GM12878 (cell line): ENCODE results near the gene STEAP1B. TPM values are rescaled to one million over a fixed set of nuclear protein-coding genes. Genes with fewer than 3 reads are reported as not detected.

Source experiments
- ATAC-seq: fragments of 200-7000 bp; cut with Tn5 transposase; 3 replicates; pipeline ENCODE4 v1.9.1; 2020; ENCODE audit warnings: mild to moderate bottlenecking, moderate library complexity
- BruUV-seq: library from RNA; stranded (reverse); fragments of 400-500 nt; replicated peaks from 2 replicates; lab custom pipeline; 2021; lab: Mats Ljungman, UMichigan
- CTCF ChIA-PET: fragments of 300-600 bp; sonication (Branson Sonifier 250); formaldehyde crosslinking; extraction: SDS; loops from one replicate; lab custom pipeline; 2021; ENCODE audit warnings: inconsistent platforms; lab: Yijun Ruan, JAX
- POLR2A ChIA-PET: fragments of 350-600 bp; formaldehyde crosslinking; extraction: SDS; loops from one replicate; lab custom pipeline; 2021; ENCODE audit warnings: inconsistent platforms; lab: Charles Lee
- RAD21 ChIA-PET: fragments of 300-600 bp; sonication (Branson Sonifier 250); formaldehyde crosslinking; loops from one replicate; lab custom pipeline; 2023; ENCODE audit warnings: antibody characterized with exemption; ENCODE audit not compliant: unreplicated experiment; lab: Charles Lee
- SMC1A ChIA-PET: fragments of 300-600 bp; sonication (Branson Sonifier 250); formaldehyde crosslinking; loops from one replicate; lab custom pipeline; 2023; ENCODE audit not compliant: unreplicated experiment, uncharacterized antibody; lab: Charles Lee
- DNase-seq: peaks from one replicate; pipeline ENCODE4 v3.0.0-alpha.2; 2011; ENCODE audit warnings: low read depth, low spot score
- FAIRE-seq: peaks from 3 replicates; lab custom pipeline; 2011; peaks lifted over from hg19 to GRCh38; lab: Jason Lieb, UNC
- H2AFZ ChIP-seq: 2 replicates; pipeline ENCODE4 v1.6.0; 2011; ENCODE audit warnings: low read depth, low read length, control low read depth; ENCODE audit not compliant: control insufficient read depth
- H3K27ac ChIP-seq: 2 replicates; pipeline ENCODE4 v1.5.1; 2011; ENCODE audit warnings: control low read depth; ENCODE audit not compliant: control insufficient read depth, insufficient read depth
- H3K27me3 ChIP-seq, 2 experiments: replicated peaks in 1 of 2; 2 replicates each; pipeline versions ENCODE4 v1.6.0 to v1.6.1; 2011; ENCODE audit warnings: low read length in 1 of 2; ENCODE audit not compliant: control insufficient read depth in 2 of 2, insufficient read depth in 2 of 2
- H3K36me3 ChIP-seq, 2 experiments: 2 replicates each; pipeline ENCODE4 v1.5.1; 2011; ENCODE audit warnings: low read length in 1 of 2; ENCODE audit not compliant: control insufficient read depth in 2 of 2, insufficient read depth in 2 of 2
- H3K4me1 ChIP-seq: 2 replicates; pipeline ENCODE4 v1.6.1; 2011; ENCODE audit warnings: mild to moderate bottlenecking, low read length, moderate library complexity, mixed read lengths; ENCODE audit not compliant: control insufficient read depth, insufficient read depth
- H3K4me2 ChIP-seq: 2 replicates; pipeline ENCODE4 v1.6.0; 2011; ENCODE audit warnings: control low read depth; ENCODE audit not compliant: control insufficient read depth, insufficient read depth
- H3K4me3 ChIP-seq: fragments of 200-600 bp; sonication (generic); 2 replicates; pipeline ENCODE4 v1.5.1; 2016
- H3K79me2 ChIP-seq: 2 replicates; pipeline ENCODE4 v1.6.0; 2011; ENCODE audit warnings: low read length; ENCODE audit not compliant: control insufficient read depth, insufficient read depth
- H3K9ac ChIP-seq: 2 replicates; pipeline ENCODE4 v1.8.0; 2011; ENCODE audit warnings: low read length, control low read depth, mixed read lengths; ENCODE audit not compliant: control insufficient read depth, insufficient read depth
- H3K9me3 ChIP-seq: replicated peaks from 3 replicates; pipeline ENCODE4 v1.5.1; 2011; ENCODE audit warnings: mild to moderate bottlenecking, low read length; ENCODE audit not compliant: control insufficient read depth, insufficient read depth
- H4K20me1 ChIP-seq: 2 replicates; pipeline ENCODE4 v1.6.0; 2011; ENCODE audit not compliant: control insufficient read depth, insufficient read depth
- FOS ChIP-seq: IDR thresholded peaks from 3 replicates; pipeline ENCODE4 v1.6.1; 2011; ENCODE audit warnings: borderline replicate concordance; ENCODE audit not compliant: insufficient read length; ENCODE audit errors: extremely low read depth
- HDGF ChIP-seq: fragments of 450-650 bp; IDR thresholded peaks from 2 replicates; pipeline ENCODE4 v1.6.1; 2016; ENCODE audit warnings: antibody characterized with exemption
- IRF4 ChIP-seq: IDR thresholded peaks from 2 replicates; pipeline ENCODE4 v1.6.1; 2011; ENCODE audit warnings: low read depth, low read length
- MEF2B ChIP-seq: fragments of 450-650 bp; IDR thresholded peaks from 2 replicates; pipeline ENCODE4 v1.6.1; 2018; ENCODE audit warnings: mild to moderate bottlenecking, moderate library complexity; ENCODE audit not compliant: partially characterized antibody, poor library complexity, severe bottlenecking
- MYB ChIP-seq: fragments of 150-350 bp; IDR thresholded peaks from 2 replicates; pipeline ENCODE4 v1.6.1; 2014; ENCODE audit warnings: mild to moderate bottlenecking, low read depth, low read length, borderline replicate concordance
- NR2F1 ChIP-seq: fragments of 450-650 bp; conservative IDR thresholded peaks from 2 replicates; pipeline ENCODE4 v1.6.1; 2017; ENCODE audit warnings: mild to moderate bottlenecking
- RAD51 ChIP-seq: fragments of 450-650 bp; IDR thresholded peaks from 2 replicates; pipeline ENCODE4 v1.6.1; 2016; ENCODE audit warnings: moderate library complexity, mild to moderate bottlenecking, inconsistent platforms
- RFX5 ChIP-seq: IDR thresholded peaks from 2 replicates; pipeline ENCODE4 v1.6.1; 2011; ENCODE audit warnings: low read depth, low read length, improper control_type of control experiment
- SRF ChIP-seq, 2 experiments: IDR thresholded peaks; 2 replicates each; pipeline ENCODE4 v1.6.1; 2011; ENCODE audit warnings: low read depth in 2 of 2, low read length in 2 of 2, mild to moderate bottlenecking in 1 of 2, moderate library complexity in 1 of 2
- SUZ12 ChIP-seq: fragments of 200-600 bp; sonication (generic); IDR thresholded peaks from one replicate; pipeline ENCODE4 v1.6.1; 2018; ENCODE audit warnings: antibody characterized with exemption, mild to moderate bottlenecking; ENCODE audit not compliant: unreplicated experiment
- ZZZ3 ChIP-seq: IDR thresholded peaks from 2 replicates; pipeline ENCODE4 v1.6.1; 2011; ENCODE audit warnings: low read depth; ENCODE audit not compliant: control insufficient read depth, insufficient read length
- WGBS: methylation state at CpG from one replicate; pipeline ENCODE4 v1.1.6; 2016; ENCODE audit warnings: low lambda C conversion rate; ENCODE audit not compliant: insufficient replicate concordance, insufficient coverage; ENCODE audit errors: missing lambda C conversion rate; 5-methylcytosine and 5-hydroxymethylcytosine counted together
- in situ Hi-C: fragments of 300-500 bp; cut with MboI; formaldehyde crosslinking; loops from 9 replicates; pipeline ENCODE4 v1.14.3; 2018; ENCODE audit warnings: mixed read lengths
- intact Hi-C: fragments of 100-400 bp; cut with micrococcal nuclease; formaldehyde crosslinking; loops from one replicate; pipeline ENCODE4 v1.14.2; 2022; ENCODE audit not compliant: unreplicated experiment
- polyA plus RNA-seq, 11 experiments: library from polyadenylated mRNA; depleted of rRNA in 4 of 11; unstranded in 6 of 11; stranded (reverse) in 5 of 11; fragments of >200 nt; fragmentation: Nextera tagmentation in 4 of 11; fragmentation: Illumina TruSeq in 1 of 11; extraction: Ambion mirVana in 4 of 11; extraction: Trizol in 1 of 11; gene quantifications; 1 replicate in 1 of 11; 2 replicates in 10 of 11; pipeline versions ENCODE4 v1.2.1 to v1.2.3, GENCODE V29; 2011 to 2016; ENCODE audit warnings: inconsistent platforms in 2 of 11, missing spikeins in 2 of 11, low read depth in 1 of 11
- total RNA-seq, 4 experiments: library from RNA; depleted of rRNA in 3 of 4; stranded (reverse); fragments of >200 nt in 3 of 4; fragmentation: Illumina TruSeq in 1 of 4; extraction: Trizol in 1 of 4; gene quantifications; 2 replicates each; pipeline versions ENCODE4 v1.2.1 to v1.2.3, GENCODE V29; 2013 to 2021
- TF ChIP-seq, protein P1 (sequence below), 3 experiments: IDR thresholded peaks in 2 of 3; conservative IDR thresholded peaks in 1 of 3; 2 replicates each; pipeline ENCODE4 v1.5.1; 2011; ENCODE audit warnings: low read depth in 3 of 3, low read length in 3 of 3, mild to moderate bottlenecking in 3 of 3, control low read depth in 2 of 3, moderate library complexity in 2 of 3, inconsistent platforms in 1 of 3, mixed read lengths in 1 of 3; ENCODE audit not compliant: control insufficient read depth in 2 of 3, insufficient read depth in 1 of 3; ENCODE audit errors: extremely low read depth in 1 of 3
- TF ChIP-seq, protein P2 (sequence below): IDR thresholded peaks from 2 replicates; pipeline ENCODE4 v1.6.1; 2011; ENCODE audit warnings: mild to moderate bottlenecking, low read depth, low read length, moderate library complexity; ENCODE audit not compliant: insufficient replicate concordance
- TF ChIP-seq, protein P3 (sequence below): fragments of 450-650 bp; IDR thresholded peaks from 2 replicates; pipeline ENCODE4 v1.6.1; 2018; ENCODE audit warnings: borderline replicate concordance, mild to moderate bottlenecking; ENCODE audit not compliant: partially characterized antibody

Gene STEAP1B
- total and polyA plus RNA-seq, 10 of the 15 experiments (the other 5 are each of a cell fraction or from before 2014, with no cell fraction given), result 0.14 TPM; not detected in 9

DNA sequence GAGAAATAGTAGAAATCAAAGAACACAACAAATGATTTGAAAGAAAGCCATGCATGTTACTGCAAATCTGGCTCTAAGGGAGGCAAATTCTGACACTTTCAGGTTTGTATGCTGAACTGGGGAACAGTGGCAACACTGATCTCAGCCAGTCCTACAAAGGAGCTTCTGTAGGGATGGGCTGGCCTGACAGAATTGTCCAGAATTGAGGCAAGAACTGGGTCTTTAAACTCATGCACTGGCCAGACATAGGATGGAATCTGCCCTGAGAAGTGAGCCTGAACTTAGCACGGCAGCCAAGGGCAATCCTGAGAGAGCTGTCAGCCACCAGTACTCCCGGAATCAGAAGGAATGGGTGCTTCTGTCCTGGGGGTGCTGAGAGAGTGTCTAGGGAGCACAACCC is 72.1 kb downstream of the STEAP1B start (continued):
- TF ChIP-seq, protein P1, sequence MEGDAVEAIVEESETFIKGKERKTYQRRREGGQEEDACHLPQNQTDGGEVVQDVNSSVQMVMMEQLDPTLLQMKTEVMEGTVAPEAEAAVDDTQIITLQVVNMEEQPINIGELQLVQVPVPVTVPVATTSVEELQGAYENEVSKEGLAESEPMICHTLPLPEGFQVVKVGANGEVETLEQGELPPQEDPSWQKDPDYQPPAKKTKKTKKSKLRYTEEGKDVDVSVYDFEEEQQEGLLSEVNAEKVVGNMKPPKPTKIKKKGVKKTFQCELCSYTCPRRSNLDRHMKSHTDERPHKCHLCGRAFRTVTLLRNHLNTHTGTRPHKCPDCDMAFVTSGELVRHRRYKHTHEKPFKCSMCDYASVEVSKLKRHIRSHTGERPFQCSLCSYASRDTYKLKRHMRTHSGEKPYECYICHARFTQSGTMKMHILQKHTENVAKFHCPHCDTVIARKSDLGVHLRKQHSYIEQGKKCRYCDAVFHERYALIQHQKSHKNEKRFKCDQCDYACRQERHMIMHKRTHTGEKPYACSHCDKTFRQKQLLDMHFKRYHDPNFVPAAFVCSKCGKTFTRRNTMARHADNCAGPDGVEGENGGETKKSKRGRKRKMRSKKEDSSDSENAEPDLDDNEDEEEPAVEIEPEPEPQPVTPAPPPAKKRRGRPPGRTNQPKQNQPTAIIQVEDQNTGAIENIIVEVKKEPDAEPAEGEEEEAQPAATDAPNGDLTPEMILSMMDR (IDR thresholded peaks at IDR 0.05 in 2 of 3, conservative IDR thresholded peaks at IDR 0.05 in 1 of 3; ENCODE audit: control insufficient read depth in 2 of 3, extremely low read depth in 1 of 3, insufficient read depth in 1 of 3, low read depth in 3 of 3, low read length in 3 of 3), result no peak
- TF ChIP-seq SRF (IDR thresholded peaks at IDR 0.05; ENCODE audit: low read depth in 2 of 2, low read length in 2 of 2), result no peak

DNA sequence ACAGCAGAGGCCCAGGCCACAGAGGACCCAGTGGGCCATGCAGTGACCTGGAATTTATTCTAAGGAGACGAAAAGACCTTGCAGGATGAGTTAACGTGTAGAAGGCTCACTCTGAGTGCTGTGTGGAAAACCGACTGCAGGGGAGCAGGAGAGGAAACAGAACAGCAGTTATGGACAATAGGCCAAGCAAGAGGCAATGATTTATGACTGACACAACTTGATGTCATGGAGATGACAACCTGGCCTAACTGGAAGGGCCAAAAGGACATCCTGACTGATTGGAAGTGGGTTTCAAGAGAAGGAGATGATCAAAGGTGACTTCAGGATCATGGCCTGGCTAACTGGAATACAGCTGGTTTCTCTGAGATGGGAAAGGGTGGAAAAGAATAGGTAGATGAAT is 72.9 kb downstream of the STEAP1B start:
- Histone ChIP-seq H3K27me3 (no peaks in the 10 kb centered on the region), H3K36me3 (no peaks in the 10 kb centered on the region), H3K4me3 (no peak overlapping the region), H3K79me2 (no peaks in the 10 kb centered on the region), H3K27ac (no peak overlapping the region), H3K4me2 (no peak overlapping the region), H3K4me1 (peaks cover 6% of the 10 kb centered on the region; the same call in 1 of the 2 replicates), H4K20me1 (no peaks in the 10 kb centered on the region), H3K9ac (no peak overlapping the region), H2AFZ (no peak overlapping the region), H3K9me3 (no peaks in the 10 kb centered on the region)
- 71% methylated on average over 3 of the region's 3 CpGs for WGBS
- intact Hi-C loops (no loop called here), in situ Hi-C loops (no loop called here)
- ChIA-PET SMC1A (interaction anchor here (3.4 to 4.1 kb wide), 2 partner anchors 8 to 12 kb away, joined by 12 to 24 read pairs; no protein-coding TSS in a partner anchor), POLR2A (no interaction called here), RAD21 (interaction anchor here (0.9 kb wide), 1 partner anchor 12 kb away, joined by 4 read pairs; no protein-coding TSS in a partner anchor), CTCF (interaction anchor here (0.6 to 1.7 kb wide), 2 partner anchors 12 to 565 kb away, joined by 3 to 5 read pairs; no protein-coding TSS in a partner anchor)
- DNase-seq, result no peak
- no peak for ATAC-seq
- FAIRE-seq, result no peak
- TF ChIP-seq IRF4, result no peak
- TF ChIP-seq, protein P2, sequence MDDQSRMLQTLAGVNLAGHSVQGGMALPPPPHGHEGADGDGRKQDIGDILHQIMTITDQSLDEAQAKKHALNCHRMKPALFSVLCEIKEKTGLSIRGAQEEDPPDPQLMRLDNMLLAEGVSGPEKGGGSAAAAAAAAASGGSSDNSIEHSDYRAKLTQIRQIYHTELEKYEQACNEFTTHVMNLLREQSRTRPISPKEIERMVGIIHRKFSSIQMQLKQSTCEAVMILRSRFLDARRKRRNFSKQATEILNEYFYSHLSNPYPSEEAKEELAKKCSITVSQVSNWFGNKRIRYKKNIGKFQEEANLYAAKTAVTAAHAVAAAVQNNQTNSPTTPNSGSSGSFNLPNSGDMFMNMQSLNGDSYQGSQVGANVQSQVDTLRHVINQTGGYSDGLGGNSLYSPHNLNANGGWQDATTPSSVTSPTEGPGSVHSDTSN, result no peak
- TF ChIP-seq, protein P3, sequence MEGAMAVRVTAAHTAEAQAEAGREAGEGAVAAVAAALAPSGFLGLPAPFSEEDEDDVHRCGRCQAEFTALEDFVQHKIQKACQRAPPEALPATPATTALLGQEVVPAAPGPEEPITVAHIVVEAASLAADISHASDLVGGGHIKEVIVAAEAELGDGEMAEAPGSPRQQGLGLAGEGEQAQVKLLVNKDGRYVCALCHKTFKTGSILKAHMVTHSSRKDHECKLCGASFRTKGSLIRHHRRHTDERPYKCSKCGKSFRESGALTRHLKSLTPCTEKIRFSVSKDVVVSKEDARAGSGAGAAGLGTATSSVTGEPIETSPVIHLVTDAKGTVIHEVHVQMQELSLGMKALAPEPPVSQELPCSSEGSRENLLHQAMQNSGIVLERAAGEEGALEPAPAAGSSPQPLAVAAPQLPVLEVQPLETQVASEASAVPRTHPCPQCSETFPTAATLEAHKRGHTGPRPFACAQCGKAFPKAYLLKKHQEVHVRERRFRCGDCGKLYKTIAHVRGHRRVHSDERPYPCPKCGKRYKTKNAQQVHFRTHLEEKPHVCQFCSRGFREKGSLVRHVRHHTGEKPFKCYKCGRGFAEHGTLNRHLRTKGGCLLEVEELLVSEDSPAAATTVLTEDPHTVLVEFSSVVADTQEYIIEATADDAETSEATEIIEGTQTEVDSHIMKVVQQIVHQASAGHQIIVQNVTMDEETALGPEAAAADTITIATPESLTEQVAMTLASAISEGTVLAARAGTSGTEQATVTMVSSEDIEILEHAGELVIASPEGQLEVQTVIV, result no peak
- TF ChIP-seq RAD51, result no peak
- no peak for TF ChIP-seq SUZ12
- no peak for TF ChIP-seq HDGF
- no peak for TF ChIP-seq MEF2B
- TF ChIP-seq ZZZ3, result no peak
- TF ChIP-seq RFX5, result no peak
- TF ChIP-seq MYB, result no peak
- TF ChIP-seq NR2F1, result no peak
- TF ChIP-seq FOS, result no peak
- BruUV-seq, result no TSS peak
